HepG2 (cell line): ENCODE results near the gene MAGI1.

ENCODE experiments used
- MAZ ChIP-seq, 2 experiments: sonication (generic) in 1 of 2; formaldehyde crosslinking in 1 of 2; IDR thresholded peaks; 2 replicates each; pipeline versions ENCODE4 v1.5.0 to v1.6.1; 2012 to 2020; ENCODE audit warnings: low read depth in 2 of 2, mild to moderate bottlenecking in 2 of 2, borderline replicate concordance in 1 of 2, improper control_type of control experiment in 1 of 2, low read length in 1 of 2, missing genetic modification reagents in 1 of 2, moderate library complexity in 1 of 2
- MXI1 ChIP-seq: IDR thresholded peaks from 3 replicates; pipeline ENCODE4 v1.6.1; 2012; ENCODE audit warnings: low read depth, low read length, inconsistent platforms, borderline replicate concordance

DNA sequence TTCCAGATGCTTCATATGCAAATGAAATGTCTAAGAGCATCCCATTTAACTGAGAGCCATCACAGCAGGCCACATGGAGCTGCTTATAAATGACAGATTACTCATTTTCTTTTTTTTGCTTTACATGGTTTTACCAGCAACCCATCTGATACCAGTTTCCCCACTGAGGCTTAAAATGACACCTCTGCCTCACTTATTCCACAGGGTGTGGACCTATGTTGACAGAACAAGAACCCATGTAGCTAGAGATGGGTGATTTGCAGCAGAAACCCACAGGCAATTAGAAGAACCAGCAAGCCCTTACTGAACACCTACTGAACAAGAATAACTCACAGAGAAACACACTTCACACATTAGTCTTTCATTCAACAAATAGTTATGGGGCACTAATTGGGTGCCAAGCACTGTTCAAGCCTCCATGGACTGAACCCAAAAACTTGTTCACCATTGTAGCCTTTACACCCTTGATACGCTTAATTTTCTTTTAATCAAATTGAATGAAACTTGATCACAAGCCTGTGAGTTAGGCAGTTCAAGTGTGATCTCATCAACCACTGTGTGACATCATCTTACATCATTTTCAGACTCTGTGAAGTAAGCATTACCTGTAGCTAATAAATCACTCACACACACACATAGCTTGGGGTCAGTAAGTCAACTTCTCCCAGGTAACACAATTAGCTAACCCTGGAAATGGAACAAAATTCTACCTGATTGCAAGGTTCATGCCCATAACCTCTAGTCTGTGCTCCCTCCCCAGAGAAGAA, 45.4 kb downstream of the MAGI1 start:
- TF ChIP-seq MXI1 (no peak), MAZ (IDR thresholded peaks at IDR 0.05; ENCODE audit: borderline replicate concordance, low read depth, low read length) (no peak), MAZ (CRISPR knock-in tag; IDR thresholded peaks at IDR 0.05; ENCODE audit: low read depth) (no peak)
